Bronchial epithelial cell (primary cell): Measurements from ENCODE around the gene USP6NL. TPM values are rescaled to one million over a fixed set of nuclear protein-coding genes. Genes with fewer than 3 reads are reported as not detected.
A peak's percentile ranks its signal among the peaks of the same experiment; 100 is the strongest.
"Not testable (repeated sequence)": the region's sequence is repeated elsewhere in the genome, so short reads cannot be mapped to it uniquely, and the experiment has no call there.

Experiments used
- DNase-seq: peaks from one replicate; pipeline ENCODE4 v3.0.0-alpha.2; 2010; ENCODE audit warnings: low read depth
- FAIRE-seq: peaks from 2 replicates; lab custom pipeline; 2011; peaks lifted over from hg19 to GRCh38; lab: Jason Lieb, UNC
- H3K27me3 ChIP-seq: 2 replicates; pipeline ENCODE4 v1.5.1; 2011; ENCODE audit warnings: low read length; ENCODE audit not compliant: control insufficient read depth, insufficient read depth
- H3K36me3 ChIP-seq: 2 replicates; pipeline ENCODE4 v1.5.1; 2011; ENCODE audit warnings: low read length; ENCODE audit not compliant: control insufficient read depth, insufficient read depth
- H3K4me3 ChIP-seq: 2 replicates; pipeline ENCODE4 v1.5.1; 2011; ENCODE audit warnings: mild to moderate bottlenecking, low read depth, low read length, control low read depth
- CTCF ChIP-seq: IDR thresholded peaks from 2 replicates; pipeline ENCODE4 v1.5.1; 2011; ENCODE audit warnings: mild to moderate bottlenecking, moderate library complexity, low read length, control low read depth, inconsistent platforms; ENCODE audit not compliant: insufficient read depth, severe bottlenecking
- total RNA-seq: library from RNA; depleted of rRNA; stranded (reverse); fragments of >200 nt; gene quantifications from 2 replicates; pipeline ENCODE4 v1.2.1, GENCODE V29; 2014

USP6NL gene
- total RNA-seq, 1 donor from 2014 or later, result 8.7 TPM

- not testable (repeated sequence) for H3K36me3 ChIP-seq, H3K4me3 ChIP-seq, H3K27me3 ChIP-seq, FAIRE-seq, DNase-seq
- TF ChIP-seq CTCF, result peak; percentile 16
Observed at GRCh38 chr10:11494923-11495322, 116.5 kb downstream of the USP6NL start.

GRCh38 chr10:11493646-11494045, 117.8 kb downstream of the USP6NL start:
- TF ChIP-seq CTCF, result no peak

GRCh38 chr10:11491087-11491486, 120.4 kb downstream of the USP6NL start:
- H3K36me3 ChIP-seq, result peaks cover 4% of the 10 kb centered on the region
- H3K27me3 ChIP-seq, result no peaks in the 10 kb centered on the region
- no peak overlapping the region for H3K4me3 ChIP-seq
- FAIRE-seq (no peak), DNase-seq (no peak)
- no peak for TF ChIP-seq CTCF

More at GRCh38 chr10:11493646-11494045, 117.8 kb downstream of the USP6NL start:
- Histone ChIP-seq H3K4me3 (no peak overlapping the region), H3K27me3 (no peaks in the 10 kb centered on the region), H3K36me3 (peaks cover 4% of the 10 kb centered on the region)
- no peak for FAIRE-seq
- DNase-seq, result no peak

- Histone ChIP-seq H3K27me3 (no peaks in the 10 kb centered on the region), H3K4me3 (no peak overlapping the region), H3K36me3 (peaks cover 4% of the 10 kb centered on the region)
- no peak for TF ChIP-seq CTCF
- FAIRE-seq (no peak), DNase-seq (no peak)
Observed at GRCh38 chr10:11489591-11489990, 121.9 kb downstream of the USP6NL start.

- Histone ChIP-seq H3K27me3 (no peaks in the 10 kb centered on the region), H3K4me3 (no peak overlapping the region), H3K36me3 (peaks cover 4% of the 10 kb centered on the region)
- TF ChIP-seq CTCF, result no peak
- FAIRE-seq, result no peak
- no peak for DNase-seq
Observed at GRCh38 chr10:11488126-11488525, 123.3 kb downstream of the USP6NL start.
